BLaER1 treated with 17β-estradiol and CSF1 and Interleukin-3, amounts not matched to agents 10 nM and 100 nM (cell line): ENCODE data around the gene NMRAL1.

Experiments used
- H3K27ac ChIP-seq, 11 experiments: shearing (Covaris generic); formaldehyde crosslinking; 2 replicates each; pipeline ENCODE4 v1.8.1; 2022
- H3K27me3 ChIP-seq, 11 experiments: shearing (Covaris generic); formaldehyde crosslinking; 2 replicates each; pipeline ENCODE4 v1.8.1; 2022
- H3K36me3 ChIP-seq, 11 experiments: shearing (Covaris generic); formaldehyde crosslinking; 2 replicates each; pipeline ENCODE4 v1.8.1; 2022
- H3K4me1 ChIP-seq, 10 experiments: shearing (Covaris generic); formaldehyde crosslinking; 2 replicates each; pipeline ENCODE4 v1.8.1; 2022
- H3K4me2 ChIP-seq, 11 experiments: shearing (Covaris generic); formaldehyde crosslinking; 2 replicates each; pipeline ENCODE4 v1.8.1; 2022
- H3K4me3 ChIP-seq, 10 experiments: shearing (Covaris generic); formaldehyde crosslinking; 2 replicates each; pipeline ENCODE4 v1.8.1; 2022
- H3K9ac ChIP-seq, 11 experiments: shearing (Covaris generic); formaldehyde crosslinking; 2 replicates each; pipeline ENCODE4 v1.8.1; 2022
- H3K9me3 ChIP-seq, 11 experiments: shearing (Covaris generic); formaldehyde crosslinking; replicated peaks in 1 of 11; 2 replicates each; pipeline ENCODE4 v1.8.1; 2022
- H4K20me1 ChIP-seq, 11 experiments: shearing (Covaris generic); formaldehyde crosslinking; 2 replicates each; pipeline ENCODE4 v1.8.1; 2022
- Cebpa-rat ChIP-seq, 11 experiments: shearing (Covaris generic); IDR thresholded peaks; 2 replicates each; pipeline ENCODE4 v1.8.1; 2022

NMRAL1 gene

DNA sequence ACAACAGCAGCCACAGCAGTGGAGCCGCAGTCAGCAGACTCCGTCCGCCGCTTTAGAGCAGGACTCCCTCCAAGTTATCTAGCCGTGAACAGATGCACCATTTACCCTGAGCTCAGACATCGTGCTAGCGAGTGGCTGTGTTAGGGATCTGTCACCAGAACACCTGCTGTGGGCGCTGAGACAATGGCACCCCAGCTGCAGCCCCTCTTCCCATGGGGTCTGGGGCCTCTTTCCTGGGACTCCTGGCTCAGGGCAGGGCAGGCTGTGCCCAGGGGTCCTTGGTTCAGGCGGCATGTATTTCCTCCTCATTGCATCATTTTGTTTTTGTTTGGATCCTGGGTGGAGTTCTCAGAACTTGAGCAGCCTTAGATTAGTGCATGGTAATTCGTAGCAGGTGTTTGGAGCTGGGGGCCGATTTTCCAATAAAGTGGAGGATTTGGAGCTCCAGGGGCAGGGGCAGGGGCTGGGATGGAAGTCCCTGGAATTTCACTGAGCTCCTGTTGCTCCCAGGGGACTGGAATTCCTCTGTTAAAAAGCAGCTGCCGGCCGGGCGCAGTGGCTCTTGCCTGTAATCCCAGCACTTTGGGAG, 23.4 kb downstream of the NMRAL1 start:
- Histone ChIP-seq H3K27ac (no peak overlapping the region), H3K4me2 (no peak overlapping the region), H3K4me3 (no peak overlapping the region), H4K20me1 (peaks cover 0 to 93% (median 59%) of the 10 kb centered on the region in 11 experiments; a peak in 18 of 22 replicates), H3K9ac (no peak overlapping the region), H3K9me3 (no peaks in the 10 kb centered on the region), H3K36me3 (peaks cover 97 to 100% (median 100%) of the 10 kb centered on the region in 11 experiments), H3K27me3 (no peaks in the 10 kb centered on the region), H3K4me1 (peaks cover 0 to 12% (median 4%) of the 10 kb centered on the region in 10 experiments; a peak in 4 of 20 replicates)
- no peak for TF ChIP-seq Cebpa-rat (IDR thresholded peaks at IDR 0.05)

- no peak overlapping the region for H3K4me2 ChIP-seq
- no peak overlapping the region for H3K4me3 ChIP-seq
- no peak for TF ChIP-seq Cebpa-rat (IDR thresholded peaks at IDR 0.05)
- H3K9me3 ChIP-seq = no peaks in the 10 kb centered on the region
- peaks cover 97 to 100% (median 100%) of the 10 kb centered on the region in 11 experiments for H3K36me3 ChIP-seq
- H4K20me1 ChIP-seq = peaks cover 0 to 93% (median 55%) of the 10 kb centered on the region in 11 experiments; a peak in 18 of 22 replicates
- H3K27ac ChIP-seq = no peak overlapping the region
- no peaks in the 10 kb centered on the region for H3K27me3 ChIP-seq
- H3K4me1 ChIP-seq = peaks cover 0 to 7% (median under 1%) of the 10 kb centered on the region in 10 experiments; a peak in 3 of 20 replicates
- H3K9ac ChIP-seq = no peak overlapping the region
Measured at GRCh38 chr16:4450430-4450829, 24.0 kb downstream of the NMRAL1 start.

GRCh38 chr16:4443986-4444385, 30.4 kb downstream of the NMRAL1 start:
- Histone ChIP-seq H3K27ac (no peak overlapping the region), H3K4me2 (no peak overlapping the region), H3K9ac (no peak overlapping the region), H3K9me3 (no peaks in the 10 kb centered on the region), H3K36me3 (peaks cover 99 to 100% (median 100%) of the 10 kb centered on the region in 11 experiments), H4K20me1 (peaks cover 0 to 81% (median 35%) of the 10 kb centered on the region in 11 experiments; a peak in 14 of 22 replicates), H3K27me3 (no peaks in the 10 kb centered on the region), H3K4me3 (no peak overlapping the region), H3K4me1 (peaks cover 0 to 4% (median 0%) of the 10 kb centered on the region in 10 experiments; a peak in 2 of 20 replicates)
- TF ChIP-seq Cebpa-rat (IDR thresholded peaks at IDR 0.05) = no peak

DNA sequence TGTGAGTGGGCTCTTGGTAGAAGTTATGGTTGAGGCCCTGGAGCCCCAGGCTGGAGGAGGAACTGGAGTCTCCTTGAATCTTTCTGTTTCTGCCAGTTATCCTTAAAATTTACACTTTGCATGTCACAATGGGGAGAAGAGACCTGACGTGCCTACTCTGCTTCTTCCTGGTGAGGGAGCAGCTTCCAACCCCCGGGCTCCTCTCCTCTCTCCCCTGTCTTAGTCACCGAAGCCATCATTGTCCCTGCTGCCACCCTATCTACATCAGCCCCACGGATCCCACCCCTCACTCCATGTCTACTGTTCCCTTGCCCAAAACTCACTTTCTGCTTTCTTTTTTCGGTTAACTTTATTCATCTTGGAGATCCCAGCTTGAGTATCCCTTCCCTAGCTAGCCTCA, 31.2 kb downstream of the NMRAL1 start:
- Histone ChIP-seq H3K4me2 (no peak overlapping the region), H3K36me3 (peaks cover 99 to 100% (median 100%) of the 10 kb centered on the region in 11 experiments), H3K4me1 (peaks cover 0 to 6% (median 0%) of the 10 kb centered on the region in 10 experiments; a peak in 2 of 20 replicates), H3K9me3 (no peaks in the 10 kb centered on the region), H3K4me3 (no peak overlapping the region), H4K20me1 (peaks cover 0 to 76% (median 35%) of the 10 kb centered on the region in 11 experiments; a peak in 14 of 22 replicates), H3K27me3 (no peaks in the 10 kb centered on the region), H3K9ac (no peak overlapping the region), H3K27ac (no peak overlapping the region)
- TF ChIP-seq Cebpa-rat (IDR thresholded peaks at IDR 0.05) = no peak

DNA sequence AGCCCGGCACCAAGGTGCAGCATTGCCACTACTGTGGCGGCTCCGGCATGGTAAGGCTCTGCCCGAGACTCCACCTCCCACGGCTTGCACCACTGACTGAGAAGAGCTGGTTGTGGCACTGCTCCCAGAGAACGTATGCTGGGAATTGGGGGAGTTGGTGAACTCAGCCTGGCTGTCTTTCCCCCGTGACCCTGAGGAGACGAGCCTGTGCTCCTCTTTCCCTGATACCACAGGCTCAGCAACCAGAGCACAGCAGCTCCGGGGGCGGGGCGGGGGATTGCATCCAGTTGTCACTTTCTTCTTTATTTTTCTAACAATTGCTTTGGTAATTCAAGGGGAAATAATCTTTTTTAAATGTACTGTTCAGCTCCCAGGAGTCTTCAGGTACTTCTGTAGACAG, 32.1 kb downstream of the NMRAL1 start:
- no peak for TF ChIP-seq Cebpa-rat (IDR thresholded peaks at IDR 0.05)
- no peaks in the 10 kb centered on the region for H3K9me3 ChIP-seq

GRCh38 chr16:4437366-4437765, 37.1 kb downstream of the NMRAL1 start:
- H3K36me3 ChIP-seq = peaks cover 91 to 100% (median 99%) of the 10 kb centered on the region in 11 experiments
- no peak for TF ChIP-seq Cebpa-rat (IDR thresholded peaks at IDR 0.05)

More for the DNA sequence above, 32.1 kb downstream of the NMRAL1 start:
- H3K27me3 ChIP-seq = no peaks in the 10 kb centered on the region
- no peak overlapping the region for H3K9ac ChIP-seq
- H3K4me1 ChIP-seq = peaks cover 0 to 6% (median 0%) of the 10 kb centered on the region in 10 experiments; a peak in 2 of 20 replicates
- no peak overlapping the region for H3K27ac ChIP-seq
- no peak overlapping the region for H3K4me3 ChIP-seq
- H3K4me2 ChIP-seq = no peak overlapping the region
- H4K20me1 ChIP-seq = peaks cover 0 to 75% (median 31%) of the 10 kb centered on the region in 11 experiments; a peak in 14 of 22 replicates
- H3K36me3 ChIP-seq = peaks cover 99 to 100% (median 100%) of the 10 kb centered on the region in 11 experiments

GRCh38 chr16:4435337-4436067, 38.9 kb downstream of the NMRAL1 start:
- H3K27ac ChIP-seq = no peak overlapping the region
- H3K4me2 ChIP-seq = no peak overlapping the region
- no peak overlapping the region for H3K9ac ChIP-seq
- no peaks in the 10 kb centered on the region for H3K27me3 ChIP-seq
- H4K20me1 ChIP-seq = peaks cover 0 to 80% (median 22%) of the 10 kb centered on the region in 11 experiments; a peak in 14 of 22 replicates
- H3K4me1 ChIP-seq = peaks cover 0 to 18% (median 9%) of the 10 kb centered on the region in 10 experiments; a peak in 10 of 20 replicates
- no peak for TF ChIP-seq Cebpa-rat (IDR thresholded peaks at IDR 0.05)
- H3K4me3 ChIP-seq = no peak overlapping the region
- peaks cover 90 to 100% (median 98%) of the 10 kb centered on the region in 11 experiments for H3K36me3 ChIP-seq
- H3K9me3 ChIP-seq = no peaks in the 10 kb centered on the region

More at GRCh38 chr16:4437366-4437765, 37.1 kb downstream of the NMRAL1 start:
- Histone ChIP-seq H4K20me1 (peaks cover 0 to 82% (median 35%) of the 10 kb centered on the region in 11 experiments; a peak in 14 of 22 replicates), H3K4me1 (peaks cover 0 to 18% (median 9%) of the 10 kb centered on the region in 10 experiments; a peak in 10 of 20 replicates), H3K27me3 (no peaks in the 10 kb centered on the region), H3K9me3 (no peaks in the 10 kb centered on the region), H3K27ac (no peak overlapping the region), H3K9ac (no peak overlapping the region), H3K4me3 (no peak overlapping the region), H3K4me2 (no peak overlapping the region; a peak in 1 of 22 replicates)

DNA sequence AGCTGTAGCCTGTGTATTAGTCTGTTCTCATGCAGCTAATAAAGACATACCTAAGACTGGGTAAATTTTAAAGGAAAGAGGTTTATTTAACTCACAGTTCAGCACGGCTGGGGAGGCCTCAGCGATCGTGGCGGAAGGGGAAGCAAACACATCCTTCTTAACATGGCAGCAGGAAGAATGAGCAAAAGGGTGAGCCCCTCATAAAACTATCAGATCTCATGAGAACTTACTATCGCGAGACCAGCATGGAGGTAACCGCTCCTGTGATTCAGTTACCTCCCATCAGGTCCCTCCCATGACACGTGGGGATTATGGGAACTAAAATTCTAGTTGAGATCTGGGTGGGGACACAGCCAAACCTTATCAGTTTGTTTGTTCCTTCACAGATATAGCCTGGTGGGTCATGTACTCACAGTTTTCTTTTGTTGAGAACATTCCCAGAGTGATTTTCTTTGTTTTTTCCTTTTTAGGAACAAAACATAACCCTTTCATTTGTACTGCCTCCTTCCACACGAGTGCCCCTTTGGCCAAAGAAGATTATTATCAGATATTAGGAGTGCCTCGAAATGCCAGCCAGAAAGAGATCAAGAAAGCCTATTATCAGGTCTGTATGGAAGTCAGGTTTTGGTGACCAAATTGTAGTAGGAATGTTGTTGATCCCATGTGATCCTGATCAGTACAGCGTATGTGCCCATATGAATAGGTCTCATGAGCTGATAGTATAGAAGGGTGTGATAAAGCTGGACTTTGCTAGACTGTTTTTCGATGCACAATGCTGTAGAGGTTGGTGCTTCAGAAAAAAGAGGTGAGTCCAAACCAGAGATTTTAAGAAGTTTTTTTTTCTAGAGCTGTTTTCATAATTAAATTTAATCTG, 40.3 kb downstream of the NMRAL1 start:
- Histone ChIP-seq H3K27ac (no peak overlapping the region), H3K27me3 (no peaks in the 10 kb centered on the region), H3K9me3 (no peaks in the 10 kb centered on the region), H3K9ac (no peak overlapping the region; a peak in 1 of 22 replicates), H4K20me1 (peaks cover 0 to 81% (median 25%) of the 10 kb centered on the region in 11 experiments; a peak in 13 of 22 replicates), H3K4me1 (peaks cover 0 to 15% (median 9%) of the 10 kb centered on the region in 10 experiments; a peak in 10 of 20 replicates), H3K4me3 (no peak overlapping the region), H3K4me2 (no peak overlapping the region), H3K36me3 (peaks cover 78 to 100% (median 97%) of the 10 kb centered on the region in 11 experiments)
- no peak for TF ChIP-seq Cebpa-rat (IDR thresholded peaks at IDR 0.05)
